Activated CD8-positive, alpha-beta T cell treated with anti-CD3 and anti-CD28 coated beads for 36 hours (primary cell): ENCODE results near the gene TMEM109. TPM values are rescaled to one million over a fixed set of nuclear protein-coding genes. Genes with fewer than 3 reads are reported as not detected.

Experiments used
- ATAC-seq: fragments of 200-7000 bp; cut with Tn5 transposase; one replicate; pipeline ENCODE4 v1.10.0; 2021; ENCODE audit warnings: mild to moderate bottlenecking, moderate library complexity
- CTCF ChIA-PET: fragments of 350-600 bp; sonication (Branson Sonifier 250); formaldehyde crosslinking; loops from one replicate; lab custom pipeline; 2021; ENCODE audit warnings: antibody characterized with exemption; lab: Charles Lee
- POLR2A ChIA-PET: fragments of 350-600 bp; sonication (Branson Sonifier 250); formaldehyde crosslinking; loops from one replicate; lab custom pipeline; 2021; ENCODE audit warnings: antibody characterized with exemption; lab: Charles Lee
- DNase-seq: peaks from one replicate; pipeline ENCODE4 v3.0.0-alpha.2; 2020
- H3K27ac Mint-ChIP-seq: one replicate; pipeline ENCODE4 v1.8.0; 2021; ENCODE audit warnings: mild to moderate bottlenecking, mixed read lengths
- H3K27me3 Mint-ChIP-seq: one replicate; pipeline ENCODE4 v1.8.0; 2021; ENCODE audit warnings: mixed read lengths
- H3K36me3 Mint-ChIP-seq: one replicate; pipeline ENCODE4 v1.8.0; 2021; ENCODE audit warnings: low read depth, mixed read lengths
- H3K4me1 Mint-ChIP-seq: one replicate; pipeline ENCODE4 v1.8.0; 2021; ENCODE audit warnings: low read depth, mixed read lengths
- H3K4me3 Mint-ChIP-seq: one replicate; pipeline ENCODE4 v1.8.0; 2021; ENCODE audit warnings: mild to moderate bottlenecking, moderate library complexity, mixed read lengths
- H3K9me3 Mint-ChIP-seq: one replicate; pipeline ENCODE4 v1.8.0; 2021; ENCODE audit warnings: mixed read lengths
- intact Hi-C: fragments of 100-400 bp; cut with micrococcal nuclease; formaldehyde crosslinking; loops from one replicate; pipeline ENCODE4 v1.10.0; 2022
- total RNA-seq, 2 experiments: library from RNA; stranded (reverse); gene quantifications; one replicate each; pipeline ENCODE4 v1.2.3, GENCODE V29; 2021
- TF ChIP-seq, protein P1 (sequence below): fragments of 200-600 bp; IDR thresholded peaks from one replicate; pipeline ENCODE4 v1.8.0; 2022; ENCODE audit warnings: antibody characterized with exemption, mild to moderate bottlenecking

The TMEM109 gene
- total RNA-seq, 2 experiments from 2014 or later = 93.2 to 101 TPM

DNA sequence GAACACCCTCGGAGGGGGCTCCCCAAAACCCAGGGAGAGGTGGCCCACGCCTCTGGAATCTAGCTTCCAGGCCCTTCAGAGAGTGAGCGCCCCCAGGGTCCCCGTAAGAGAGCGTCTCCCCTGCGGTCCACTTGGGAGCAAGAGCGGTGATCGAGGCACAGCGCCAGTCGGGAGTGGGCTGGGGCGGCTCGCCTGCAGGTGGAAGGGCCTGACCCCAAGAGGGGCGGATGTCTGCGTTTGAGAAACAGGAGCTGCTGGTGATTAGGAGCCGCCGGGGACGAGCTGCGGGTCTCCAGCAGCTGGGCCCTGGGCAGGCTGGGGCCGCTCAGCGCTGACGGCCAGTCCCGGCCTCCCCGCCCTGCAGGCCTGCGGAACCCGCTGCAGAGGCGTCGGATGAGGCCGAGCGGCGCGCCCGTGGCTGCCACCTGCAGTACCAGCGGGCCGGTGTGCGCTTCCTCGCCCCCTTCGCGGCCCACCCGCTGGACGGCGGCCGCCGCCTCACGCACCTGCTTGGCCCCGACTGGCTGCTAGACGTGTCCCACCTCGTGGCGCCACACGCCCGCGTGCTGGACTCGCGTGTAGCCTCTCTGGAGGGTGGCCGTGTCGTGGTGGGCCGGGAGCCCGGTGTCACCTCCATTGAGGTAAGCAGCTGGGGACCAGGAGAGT, 20.3 kb downstream of the TMEM109 start:
- H3K27me3 Mint-ChIP-seq = peaks cover 3% of the 10 kb centered on the region
- TF ChIP-seq, protein P1, sequence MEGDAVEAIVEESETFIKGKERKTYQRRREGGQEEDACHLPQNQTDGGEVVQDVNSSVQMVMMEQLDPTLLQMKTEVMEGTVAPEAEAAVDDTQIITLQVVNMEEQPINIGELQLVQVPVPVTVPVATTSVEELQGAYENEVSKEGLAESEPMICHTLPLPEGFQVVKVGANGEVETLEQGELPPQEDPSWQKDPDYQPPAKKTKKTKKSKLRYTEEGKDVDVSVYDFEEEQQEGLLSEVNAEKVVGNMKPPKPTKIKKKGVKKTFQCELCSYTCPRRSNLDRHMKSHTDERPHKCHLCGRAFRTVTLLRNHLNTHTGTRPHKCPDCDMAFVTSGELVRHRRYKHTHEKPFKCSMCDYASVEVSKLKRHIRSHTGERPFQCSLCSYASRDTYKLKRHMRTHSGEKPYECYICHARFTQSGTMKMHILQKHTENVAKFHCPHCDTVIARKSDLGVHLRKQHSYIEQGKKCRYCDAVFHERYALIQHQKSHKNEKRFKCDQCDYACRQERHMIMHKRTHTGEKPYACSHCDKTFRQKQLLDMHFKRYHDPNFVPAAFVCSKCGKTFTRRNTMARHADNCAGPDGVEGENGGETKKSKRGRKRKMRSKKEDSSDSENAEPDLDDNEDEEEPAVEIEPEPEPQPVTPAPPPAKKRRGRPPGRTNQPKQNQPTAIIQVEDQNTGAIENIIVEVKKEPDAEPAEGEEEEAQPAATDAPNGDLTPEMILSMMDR = no peak
- no peak overlapping the region for H3K27ac Mint-ChIP-seq
- POLR2A ChIA-PET = interaction anchor here (0.7 to 1.5 kb wide), 3 partner anchors 10 to 114 kb away, joined by 3 read pairs; no protein-coding TSS in a partner anchor
- H3K4me3 Mint-ChIP-seq = no peak overlapping the region
- CTCF ChIA-PET = no interaction called here
- H3K36me3 Mint-ChIP-seq = no peaks in the 10 kb centered on the region
- intact Hi-C loops = no loop called here
- no peaks in the 10 kb centered on the region for H3K4me1 Mint-ChIP-seq
- DNase-seq (no peak), ATAC-seq (no peak)
- H3K9me3 Mint-ChIP-seq = no peaks in the 10 kb centered on the region

DNA sequence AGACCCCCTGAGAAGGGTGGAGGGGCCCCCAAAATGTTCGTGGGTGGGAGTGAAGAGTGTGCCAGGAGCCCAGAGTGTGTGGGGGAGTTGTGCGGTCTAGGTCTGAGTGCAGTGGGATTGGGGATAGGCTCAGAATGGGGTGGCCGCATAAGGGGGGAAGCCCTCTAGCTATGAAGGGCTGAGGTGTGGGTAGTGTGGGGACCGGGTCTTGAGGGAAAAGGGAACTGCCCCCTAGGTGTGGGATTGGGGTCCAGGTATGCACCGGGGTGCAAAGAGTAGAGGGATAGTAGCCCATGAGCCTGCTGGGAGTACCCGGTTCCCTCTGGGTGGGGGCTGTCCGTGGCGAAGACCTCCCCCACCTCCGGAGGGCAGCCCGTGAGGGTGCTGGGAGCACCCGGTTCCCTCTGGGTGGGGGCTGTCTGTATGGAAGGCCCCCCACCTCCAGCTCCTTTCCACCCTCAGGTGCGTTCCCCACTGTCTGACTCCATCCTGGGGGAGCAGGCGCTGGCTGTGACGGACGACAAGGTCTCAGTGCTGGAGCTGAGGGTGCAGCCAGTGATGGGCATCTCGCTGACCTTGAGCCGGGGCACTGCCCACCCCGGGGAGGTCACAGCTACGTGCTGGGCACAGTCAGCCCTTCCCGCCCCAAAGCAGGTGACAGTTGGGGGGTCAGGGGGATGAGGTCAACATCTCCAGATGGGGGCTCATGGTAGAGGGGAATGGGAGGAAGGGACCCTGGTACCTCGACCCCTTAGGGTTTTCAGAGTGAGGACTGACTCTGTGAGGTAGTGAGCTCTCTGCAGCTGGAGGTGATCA, 21.0 kb downstream of the TMEM109 start:
- DNase-seq (no peak), ATAC-seq (no peak)
- Mint-ChIP-seq H3K4me1 (no peaks in the 10 kb centered on the region), H3K4me3 (no peak overlapping the region), H3K9me3 (no peaks in the 10 kb centered on the region), H3K36me3 (no peaks in the 10 kb centered on the region), H3K27me3 (peaks cover 1% of the 10 kb centered on the region), H3K27ac (no peak overlapping the region)
- CTCF ChIA-PET = no interaction called here
- TF ChIP-seq, protein P1 = no peak
- intact Hi-C loops = no loop called here
- POLR2A ChIA-PET = interaction anchor here (1.0 to 1.5 kb wide), 4 partner anchors 11 to 20 kb away, joined by 3 to 5 read pairs (median 3); no protein-coding TSS in a partner anchor

DNA sequence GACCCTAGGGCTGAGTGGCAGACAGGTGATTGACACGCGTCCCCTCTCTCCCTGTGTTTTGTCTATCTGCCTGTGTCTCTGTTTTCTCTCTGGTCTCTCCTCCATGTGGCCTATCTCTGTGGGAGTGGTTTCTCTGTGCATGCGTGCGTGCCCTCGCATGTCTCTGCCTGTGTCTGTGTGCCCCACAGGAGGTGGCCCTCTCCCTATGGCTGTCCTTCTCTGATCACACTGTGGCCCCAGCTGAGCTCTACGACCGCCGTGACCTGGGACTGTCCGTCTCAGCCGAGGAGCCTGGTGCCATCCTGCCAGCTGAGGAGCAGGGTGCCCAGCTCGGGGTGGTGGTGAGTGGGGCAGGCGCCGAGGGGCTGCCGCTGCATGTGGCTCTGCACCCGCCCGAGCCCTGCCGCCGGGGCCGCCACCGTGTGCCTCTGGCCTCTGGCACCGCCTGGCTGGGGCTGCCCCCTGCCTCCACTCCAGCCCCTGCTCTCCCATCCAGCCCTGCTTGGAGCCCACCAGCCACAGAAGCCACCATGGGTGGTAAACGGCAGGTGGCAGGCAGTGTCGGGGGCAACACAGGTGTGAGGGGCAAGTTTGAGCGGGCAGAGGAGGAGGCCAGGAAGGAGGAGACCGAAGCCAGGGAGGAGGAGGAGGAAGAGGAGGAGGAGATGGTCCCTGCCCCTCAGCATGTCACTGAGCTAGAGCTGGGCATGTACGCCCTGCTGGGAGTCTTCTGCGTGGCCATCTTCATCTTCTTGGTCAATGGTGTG, 21.9 kb downstream of the TMEM109 start:
- Mint-ChIP-seq H3K27ac (no peak overlapping the region), H3K4me1 (no peaks in the 10 kb centered on the region), H3K36me3 (no peaks in the 10 kb centered on the region), H3K4me3 (no peak overlapping the region), H3K27me3 (peaks cover 1% of the 10 kb centered on the region), H3K9me3 (no peaks in the 10 kb centered on the region)
- DNase-seq (no peak), ATAC-seq (no peak)
- intact Hi-C loops = no loop called here
- CTCF ChIA-PET = no interaction called here
- TF ChIP-seq, protein P1 = no peak
- POLR2A ChIA-PET = interaction anchor here (1.0 to 1.5 kb wide), 4 partner anchors 10 to 20 kb away, joined by 3 to 5 read pairs (median 3); no protein-coding TSS in a partner anchor

DNA sequence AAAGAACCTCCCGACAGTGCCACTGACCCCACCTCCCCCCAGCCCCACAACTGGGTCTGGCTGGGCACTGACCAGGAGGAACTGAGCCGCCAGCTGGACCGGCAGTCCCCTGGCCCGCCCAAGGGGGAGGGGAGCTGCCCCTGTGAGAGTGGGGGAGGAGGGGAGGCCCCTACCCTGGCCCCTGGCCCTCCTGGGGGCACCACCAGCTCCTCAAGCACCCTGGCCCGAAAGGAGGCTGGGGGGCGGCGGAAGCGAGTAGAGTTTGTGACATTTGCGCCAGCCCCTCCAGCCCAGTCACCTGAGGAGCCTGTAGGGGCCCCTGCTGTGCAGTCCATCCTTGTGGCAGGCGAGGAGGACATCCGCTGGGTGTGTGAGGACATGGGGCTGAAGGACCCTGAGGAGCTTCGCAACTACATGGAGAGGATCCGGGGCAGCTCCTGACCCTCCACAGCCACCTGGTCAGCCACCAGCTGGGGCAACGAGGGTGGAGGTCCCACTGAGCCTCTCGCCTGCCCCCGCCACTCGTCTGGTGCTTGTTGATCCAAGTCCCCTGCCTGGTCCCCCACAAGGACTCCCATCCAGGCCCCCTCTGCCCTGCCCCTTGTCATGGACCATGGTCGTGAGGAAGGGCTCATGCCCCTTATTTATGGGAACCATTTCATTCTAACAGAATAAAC, 22.6 kb downstream of the TMEM109 start:
- DNase-seq = no peak

More for the DNA sequence above, 22.6 kb downstream of the TMEM109 start:
- ChIA-PET CTCF (no interaction called here), POLR2A (interaction anchor here (1.3 kb wide), 1 partner anchor 9 kb away, joined by 3 read pairs; no protein-coding TSS in a partner anchor)
- no peaks in the 10 kb centered on the region for H3K9me3 Mint-ChIP-seq
- H3K36me3 Mint-ChIP-seq = no peaks in the 10 kb centered on the region
- no peak for ATAC-seq
- TF ChIP-seq, protein P1 = no peak
- H3K27ac Mint-ChIP-seq = no peak overlapping the region
- intact Hi-C loops = no loop called here
- peaks cover 1% of the 10 kb centered on the region for H3K27me3 Mint-ChIP-seq
- no peaks in the 10 kb centered on the region for H3K4me1 Mint-ChIP-seq
- no peak overlapping the region for H3K4me3 Mint-ChIP-seq
